ENCODE measurements around the gene JMJD8. TPM values are rescaled to one million over a fixed set of nuclear protein-coding genes. Genes with fewer than 3 reads are reported as not detected.

Gene JMJD8
- total and polyA plus RNA-seq, 9 of the 15 experiments (the other 6 are each of a cell fraction or from before 2014, with no cell fraction given): 1.2 to 50.6 (median 29.3) TPM

DNA sequence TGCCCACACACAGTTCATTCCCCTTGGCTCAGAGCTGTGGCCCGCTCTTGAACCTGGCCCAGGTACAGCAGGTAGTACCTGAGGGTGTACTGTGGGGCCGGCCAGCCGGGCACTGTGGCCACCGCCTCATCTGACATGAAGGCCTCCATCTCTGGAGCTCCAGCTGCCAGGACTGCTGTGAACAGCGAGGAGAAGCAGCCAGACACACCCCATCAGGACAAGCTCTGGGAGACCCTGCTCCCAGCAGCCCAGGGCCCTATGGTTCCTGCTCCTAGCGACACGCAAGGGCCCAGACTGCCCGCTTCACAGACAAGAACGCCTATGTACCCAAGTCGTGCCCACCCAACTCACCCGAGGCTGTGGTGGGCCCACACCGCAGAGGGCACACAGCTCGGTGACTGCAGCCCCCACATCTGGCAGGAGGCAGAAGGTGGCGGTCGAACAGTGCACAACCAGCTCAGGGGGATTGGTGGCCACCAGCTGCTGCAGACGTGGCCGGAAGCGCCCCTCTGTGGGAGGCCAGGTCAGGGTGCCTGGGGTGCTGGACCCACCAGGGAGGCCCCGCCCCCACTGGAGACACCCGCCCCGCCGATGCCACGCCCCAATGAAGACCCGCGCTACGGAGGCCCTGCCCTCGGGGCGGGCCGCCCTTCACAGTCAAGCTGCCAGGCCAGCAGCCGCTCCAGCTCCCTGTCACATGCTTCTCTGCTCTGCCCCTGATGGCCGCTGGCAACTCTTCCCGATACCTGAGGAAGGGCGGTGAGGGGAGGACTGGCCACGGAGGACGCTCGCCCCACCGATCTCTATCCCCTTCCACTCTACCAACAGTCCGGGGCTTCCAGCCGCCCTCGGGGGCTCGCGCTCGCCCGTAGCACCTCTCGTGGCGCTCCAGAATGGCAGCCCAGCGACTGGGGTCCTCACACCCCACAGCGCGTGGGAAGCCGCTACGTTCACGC lies 5.0 kb downstream of the JMJD8 start (continued):
- TF ChIP-seq NFIX (CRISPR knock-in tag; IDR thresholded peaks at IDR 0.05; ENCODE audit: low read depth): no peak
- TF ChIP-seq CTBP1 (IDR thresholded peaks at IDR 0.05; ENCODE audit: borderline replicate concordance): 0 out of 2 replicates have a peak, but pooled peaks have one; percentile 5
- TF ChIP-seq NRF1 (conservative IDR thresholded peaks at IDR 0.05 in 1 of 2, IDR thresholded peaks at IDR 0.05 in 1 of 2): no peak
- TF ChIP-seq USF2 (CRISPR knock-in tag; IDR thresholded peaks at IDR 0.05): no peak
- TF ChIP-seq SAP30 (IDR thresholded peaks at IDR 0.05; ENCODE audit: borderline replicate concordance, insufficient read depth, low read depth, low read length, poor library complexity, severe bottlenecking): peak; percentile 58
- TF ChIP-seq ZBTB1 (CRISPR knock-in tag; IDR thresholded peaks at IDR 0.05; ENCODE audit: borderline replicate concordance, low read depth): no peak
- peak; percentile 28; the same call in 1 of the 2 replicates for TF ChIP-seq MYC (IDR thresholded peaks at IDR 0.05; ENCODE audit: low read depth, low read length)
- TF ChIP-seq MYC (CRISPR knock-in tag; IDR thresholded peaks at IDR 0.05; ENCODE audit: borderline replicate concordance, low read depth): no peak; the same call in 1 of the 2 replicates
- TF ChIP-seq NR3C1 (CRISPR knock-in tag; IDR thresholded peaks at IDR 0.05): no peak
- TF ChIP-seq OTX1 (CRISPR knock-in tag; IDR thresholded peaks at IDR 0.05): no peak
- TF ChIP-seq ZNF57 (CRISPR knock-in tag; IDR thresholded peaks at IDR 0.05): no peak
- TF ChIP-seq, protein P1, sequence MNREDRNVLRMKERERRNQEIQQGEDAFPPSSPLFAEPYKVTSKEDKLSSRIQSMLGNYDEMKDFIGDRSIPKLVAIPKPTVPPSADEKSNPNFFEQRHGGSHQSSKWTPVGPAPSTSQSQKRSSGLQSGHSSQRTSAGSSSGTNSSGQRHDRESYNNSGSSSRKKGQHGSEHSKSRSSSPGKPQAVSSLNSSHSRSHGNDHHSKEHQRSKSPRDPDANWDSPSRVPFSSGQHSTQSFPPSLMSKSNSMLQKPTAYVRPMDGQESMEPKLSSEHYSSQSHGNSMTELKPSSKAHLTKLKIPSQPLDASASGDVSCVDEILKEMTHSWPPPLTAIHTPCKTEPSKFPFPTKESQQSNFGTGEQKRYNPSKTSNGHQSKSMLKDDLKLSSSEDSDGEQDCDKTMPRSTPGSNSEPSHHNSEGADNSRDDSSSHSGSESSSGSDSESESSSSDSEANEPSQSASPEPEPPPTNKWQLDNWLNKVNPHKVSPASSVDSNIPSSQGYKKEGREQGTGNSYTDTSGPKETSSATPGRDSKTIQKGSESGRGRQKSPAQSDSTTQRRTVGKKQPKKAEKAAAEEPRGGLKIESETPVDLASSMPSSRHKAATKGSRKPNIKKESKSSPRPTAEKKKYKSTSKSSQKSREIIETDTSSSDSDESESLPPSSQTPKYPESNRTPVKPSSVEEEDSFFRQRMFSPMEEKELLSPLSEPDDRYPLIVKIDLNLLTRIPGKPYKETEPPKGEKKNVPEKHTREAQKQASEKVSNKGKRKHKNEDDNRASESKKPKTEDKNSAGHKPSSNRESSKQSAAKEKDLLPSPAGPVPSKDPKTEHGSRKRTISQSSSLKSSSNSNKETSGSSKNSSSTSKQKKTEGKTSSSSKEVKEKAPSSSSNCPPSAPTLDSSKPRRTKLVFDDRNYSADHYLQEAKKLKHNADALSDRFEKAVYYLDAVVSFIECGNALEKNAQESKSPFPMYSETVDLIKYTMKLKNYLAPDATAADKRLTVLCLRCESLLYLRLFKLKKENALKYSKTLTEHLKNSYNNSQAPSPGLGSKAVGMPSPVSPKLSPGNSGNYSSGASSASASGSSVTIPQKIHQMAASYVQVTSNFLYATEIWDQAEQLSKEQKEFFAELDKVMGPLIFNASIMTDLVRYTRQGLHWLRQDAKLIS (CRISPR knock-in tag; IDR thresholded peaks at IDR 0.05): no peak
- TF ChIP-seq PML (IDR thresholded peaks at IDR 0.05; ENCODE audit: low read length): no peak
- no peak for TF ChIP-seq MCM3 (IDR thresholded peaks at IDR 0.05)
- TF ChIP-seq RAD51 (IDR thresholded peaks at IDR 0.05; ENCODE audit: borderline replicate concordance, low read depth): peak; percentile 26; the same call in 1 of the 2 replicates
- TF ChIP-seq ZNF512 (tag; IDR thresholded peaks at IDR 0.05): no peak
- TF ChIP-seq ZNF668 (CRISPR knock-in tag; IDR thresholded peaks at IDR 0.05): no peak
- no peak for TF ChIP-seq PTRF (tag; IDR thresholded peaks at IDR 0.05)
- peak; percentile 67 for TF ChIP-seq POLR2G (IDR thresholded peaks at IDR 0.05; ENCODE audit: low read depth, low read length)
- no peak for TF ChIP-seq CREB5 (CRISPR knock-in tag; IDR thresholded peaks at IDR 0.05)

Data from K562 (cell line).